GM12872 (cell line): ENCODE measurements around the gene RANBP17.

ENCODE experiments used
- CTCF ChIP-seq: IDR thresholded peaks from 3 replicates; pipeline ENCODE4 v1.5.1; 2011; ENCODE audit warnings: low read depth, mild to moderate bottlenecking, low read length, moderate library complexity; ENCODE audit not compliant: insufficient read depth

Gene RANBP17

GRCh38 chr5:171189442-171189841 lies 327.6 kb downstream of the RANBP17 start:
- TF ChIP-seq CTCF = no peak

DNA sequence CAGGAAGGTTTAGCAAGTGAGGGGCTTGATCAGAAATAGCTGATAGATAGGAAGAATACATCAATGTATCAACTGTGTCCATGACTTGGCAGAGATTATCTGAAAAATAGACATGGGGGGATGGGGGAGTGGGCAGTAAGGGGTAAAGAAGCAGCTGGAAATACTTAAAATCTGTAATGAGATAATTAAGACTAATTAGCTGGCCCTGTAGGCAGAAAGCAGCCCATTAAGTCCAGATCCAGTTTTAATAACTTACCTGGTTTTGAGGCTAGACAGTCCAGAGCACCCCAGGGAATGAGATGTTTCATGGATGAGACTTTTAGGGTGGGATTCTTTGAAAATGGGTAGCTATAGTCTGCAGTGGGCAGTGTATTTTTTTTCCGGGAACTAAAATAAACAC lies 330.3 kb downstream of the RANBP17 start:
- no peak for TF ChIP-seq CTCF

DNA sequence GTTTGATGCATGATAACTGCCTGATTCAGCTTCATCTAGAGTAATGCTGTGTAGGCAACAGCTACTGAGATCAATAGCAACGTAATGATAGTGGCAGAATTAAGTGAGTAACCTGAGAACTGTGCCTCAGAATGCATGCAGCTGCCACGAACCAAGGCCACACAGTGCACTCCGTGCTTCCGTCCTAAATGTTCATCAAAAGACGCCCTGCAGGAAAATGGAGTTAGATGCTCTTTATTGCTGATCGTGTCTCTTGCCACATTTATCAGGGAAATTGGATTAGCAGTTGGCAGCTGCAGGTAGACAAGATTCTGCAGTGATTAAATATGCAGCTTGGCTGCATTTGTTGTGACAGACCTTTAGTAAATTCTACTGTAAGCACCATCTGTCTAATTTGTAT lies 339.5 kb downstream of the RANBP17 start:
- no peak for TF ChIP-seq CTCF

DNA sequence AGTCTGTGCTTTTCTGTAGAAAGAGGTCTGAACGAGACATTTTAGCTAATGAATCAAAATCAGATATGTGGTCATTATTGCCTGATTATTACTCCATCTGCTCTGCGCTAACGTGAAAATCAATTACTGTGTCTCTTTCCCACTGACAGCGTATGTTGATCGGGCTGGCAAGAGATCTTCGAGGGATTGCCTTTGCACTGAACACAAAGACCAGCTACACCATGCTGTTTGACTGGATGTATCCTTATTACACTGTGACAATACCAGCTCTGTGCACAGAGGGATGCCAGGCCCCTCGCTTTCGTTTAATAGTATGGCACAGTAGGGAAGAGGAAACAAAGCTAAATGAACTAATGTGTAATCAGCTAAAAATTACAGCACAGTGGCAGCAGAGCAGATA lies 343.6 kb downstream of the RANBP17 start:
- no peak for TF ChIP-seq CTCF

DNA sequence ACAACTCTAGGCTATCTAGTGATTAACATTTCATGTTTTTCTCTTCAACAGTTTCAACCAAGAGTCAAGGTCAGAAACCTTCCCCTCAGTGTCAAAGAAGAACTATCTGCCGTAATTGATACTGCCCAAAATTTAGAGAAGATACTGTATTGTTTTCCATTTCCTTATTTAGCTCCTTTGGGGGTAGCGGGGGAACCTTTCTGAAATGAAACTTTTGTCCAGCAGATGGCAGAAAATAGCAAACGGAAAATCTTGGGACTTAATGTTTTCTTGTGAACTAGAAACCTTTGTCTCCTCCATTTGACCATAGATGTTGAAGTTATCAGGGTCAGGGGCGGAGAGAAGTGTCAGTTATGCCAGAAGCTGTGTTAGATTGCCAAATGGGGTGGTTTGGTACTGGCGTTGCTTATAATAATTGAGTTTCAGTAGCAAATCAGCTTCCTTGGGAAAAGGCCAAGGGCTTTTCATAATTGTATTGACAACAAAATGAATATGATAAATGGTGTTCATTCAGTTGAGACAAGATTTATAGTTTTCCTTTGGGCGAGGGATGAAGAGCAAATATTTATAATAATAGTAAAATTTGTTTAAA lies 345.5 kb downstream of the RANBP17 start:
- TF ChIP-seq CTCF = peak; percentile 47; the same call in 2 of the 3 replicates

GRCh38 chr5:171221916-171222315 lies 360.1 kb downstream of the RANBP17 start:
- no peak for TF ChIP-seq CTCF

DNA sequence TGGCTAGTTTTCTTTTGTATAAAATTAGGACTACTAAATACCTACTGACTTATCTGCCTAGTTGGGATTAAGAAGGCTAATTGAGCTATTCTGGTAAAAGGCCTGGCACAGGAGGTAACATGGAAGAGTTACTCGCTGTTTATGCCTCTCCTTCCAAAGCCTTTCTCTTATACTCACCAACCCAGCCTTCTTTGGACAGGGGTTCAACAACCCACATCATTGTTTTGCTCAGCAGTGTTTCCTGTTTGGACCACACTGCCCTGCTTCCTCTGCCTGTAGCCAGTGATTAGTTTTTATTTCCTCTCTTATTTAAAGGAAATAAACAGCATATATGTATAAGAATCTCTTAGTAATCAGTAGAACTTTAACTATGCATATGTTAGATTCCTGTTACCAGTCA lies 362.1 kb downstream of the RANBP17 start:
- no peak for TF ChIP-seq CTCF
